PC-9 (cell line): Measurements from ENCODE around the gene MAGEB2. TPM values are rescaled to one million over a fixed set of nuclear protein-coding genes. Genes with fewer than 3 reads are reported as not detected.

Experiments used
- BruUV-seq: library from RNA; stranded (reverse); fragments of 400-500 nt; replicated peaks from 2 replicates; lab custom pipeline; 2021; lab: Mats Ljungman, UMichigan
- CTCF ChIA-PET: fragments of 300-600 bp; sonication (Branson Sonifier 250); formaldehyde crosslinking; loops from one replicate; lab custom pipeline; 2022; ENCODE audit warnings: antibody characterized with exemption; lab: Charles Lee
- POLR2A ChIA-PET: fragments of 300-600 bp; sonication (Branson Sonifier 250); formaldehyde crosslinking; loops from one replicate; lab custom pipeline; 2022; ENCODE audit warnings: antibody characterized with exemption; ENCODE audit not compliant: unreplicated experiment; lab: Charles Lee
- DNase-seq, 2 experiments: peaks; one replicate each; pipeline versions ENCODE4 v3.0.0 to v3.0.0-alpha.2; 2015 to 2022; ENCODE audit warnings: mixed read lengths in 1 of 2
- H2AFZ ChIP-seq: fragments of 200-600 bp; sonication (generic); 2 replicates; pipeline ENCODE4 v1.8.1; 2017; ENCODE audit warnings: antibody characterized with exemption
- H3F3A ChIP-seq: fragments of 200-600 bp; sonication (generic); 2 replicates; pipeline ENCODE4 v1.8.1; 2017; ENCODE audit warnings: antibody characterized with exemption, mild to moderate bottlenecking, low read depth; ENCODE audit not compliant: insufficient read depth
- H3K27ac ChIP-seq: fragments of 200-600 bp; sonication (generic); 2 replicates; pipeline ENCODE4 v1.6.1; 2016; ENCODE audit warnings: mixed run types
- H3K27me3 ChIP-seq: fragments of 200-600 bp; sonication (generic); 2 replicates; pipeline ENCODE4 v1.6.1; 2016; ENCODE audit warnings: low read depth, mixed run types; ENCODE audit not compliant: insufficient read depth
- H3K36me3 ChIP-seq: fragments of 200-600 bp; sonication (generic); 2 replicates; pipeline ENCODE4 v1.6.1; 2016; ENCODE audit warnings: low read depth, mixed run types
- H3K4me1 ChIP-seq: fragments of 200-600 bp; sonication (generic); replicated peaks from 2 replicates; pipeline ENCODE4 v1.6.1; 2016; ENCODE audit warnings: mixed run types; ENCODE audit not compliant: insufficient read depth
- H3K4me2 ChIP-seq: fragments of 200-600 bp; sonication (generic); 2 replicates; pipeline ENCODE4 v1.6.1; 2017; ENCODE audit warnings: mixed run types
- H3K4me3 ChIP-seq: fragments of 200-600 bp; sonication (generic); 2 replicates; pipeline ENCODE4 v1.6.1; 2016; ENCODE audit warnings: mixed run types
- H3K79me2 ChIP-seq: fragments of 200-600 bp; sonication (generic); 2 replicates; pipeline ENCODE4 v1.6.1; 2017; ENCODE audit warnings: low read depth, mixed run types
- H3K9me2 ChIP-seq: fragments of 200-600 bp; sonication (generic); 2 replicates; pipeline ENCODE4 v1.8.1; 2017; ENCODE audit warnings: mild to moderate bottlenecking; ENCODE audit not compliant: insufficient read depth
- H3K9me3 ChIP-seq: fragments of 200-600 bp; sonication (generic); 2 replicates; pipeline ENCODE4 v1.8.1; 2016; ENCODE audit warnings: low read depth; ENCODE audit not compliant: insufficient read depth
- H4K20me1 ChIP-seq: fragments of 200-600 bp; sonication (generic); 2 replicates; pipeline ENCODE4 v1.8.1; 2017; ENCODE audit not compliant: insufficient read depth
- EZH2 ChIP-seq: fragments of 200-600 bp; sonication (generic); IDR thresholded peaks from 2 replicates; pipeline ENCODE4 v1.8.0; 2017; ENCODE audit warnings: antibody characterized with exemption, low read depth
- intact Hi-C: fragments of 100-400 bp; cut with micrococcal nuclease; formaldehyde crosslinking; loops from one replicate; pipeline ENCODE4 v1.10.0; 2022; ENCODE audit not compliant: unreplicated experiment
- total RNA-seq: library from RNA; stranded (reverse); gene quantifications from 2 replicates; pipeline ENCODE4 v1.2.3, GENCODE V29; 2021
- TF ChIP-seq, protein P1 (sequence below): fragments of 200-600 bp; sonication (generic); conservative IDR thresholded peaks from 2 replicates; pipeline ENCODE4 v1.6.1; 2017; ENCODE audit warnings: mixed run types, antibody characterized with exemption, mild to moderate bottlenecking, moderate library complexity

MAGEB2 gene
- total RNA-seq, 1 experiment from 2014 or later: not detected

- H3K27me3 ChIP-seq: no peaks in the 10 kb centered on the region
- TF ChIP-seq, protein P1, sequence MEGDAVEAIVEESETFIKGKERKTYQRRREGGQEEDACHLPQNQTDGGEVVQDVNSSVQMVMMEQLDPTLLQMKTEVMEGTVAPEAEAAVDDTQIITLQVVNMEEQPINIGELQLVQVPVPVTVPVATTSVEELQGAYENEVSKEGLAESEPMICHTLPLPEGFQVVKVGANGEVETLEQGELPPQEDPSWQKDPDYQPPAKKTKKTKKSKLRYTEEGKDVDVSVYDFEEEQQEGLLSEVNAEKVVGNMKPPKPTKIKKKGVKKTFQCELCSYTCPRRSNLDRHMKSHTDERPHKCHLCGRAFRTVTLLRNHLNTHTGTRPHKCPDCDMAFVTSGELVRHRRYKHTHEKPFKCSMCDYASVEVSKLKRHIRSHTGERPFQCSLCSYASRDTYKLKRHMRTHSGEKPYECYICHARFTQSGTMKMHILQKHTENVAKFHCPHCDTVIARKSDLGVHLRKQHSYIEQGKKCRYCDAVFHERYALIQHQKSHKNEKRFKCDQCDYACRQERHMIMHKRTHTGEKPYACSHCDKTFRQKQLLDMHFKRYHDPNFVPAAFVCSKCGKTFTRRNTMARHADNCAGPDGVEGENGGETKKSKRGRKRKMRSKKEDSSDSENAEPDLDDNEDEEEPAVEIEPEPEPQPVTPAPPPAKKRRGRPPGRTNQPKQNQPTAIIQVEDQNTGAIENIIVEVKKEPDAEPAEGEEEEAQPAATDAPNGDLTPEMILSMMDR: no peak
- TF ChIP-seq EZH2: no peak
- H3K4me1 ChIP-seq: no peaks in the 10 kb centered on the region
- H3K4me3 ChIP-seq: no peak overlapping the region
- H3K36me3 ChIP-seq: no peaks in the 10 kb centered on the region
- intact Hi-C loops: no loop called here
- H4K20me1 ChIP-seq: no peaks in the 10 kb centered on the region
- no peak overlapping the region for H2AFZ ChIP-seq
- no peak for DNase-seq
- H3K79me2 ChIP-seq: no peaks in the 10 kb centered on the region
- no peak overlapping the region for H3K27ac ChIP-seq
- no peaks in the 10 kb centered on the region for H3K9me3 ChIP-seq
- BruUV-seq: no TSS peak
- no peaks in the 10 kb centered on the region for H3F3A ChIP-seq
- ChIA-PET CTCF (no interaction called here), POLR2A (no interaction called here)
- no peaks in the 10 kb centered on the region for H3K9me2 ChIP-seq
- no peak overlapping the region for H3K4me2 ChIP-seq
Measured at GRCh38 chrX:30248854-30249253, 33.5 kb downstream of the MAGEB2 start.

GRCh38 chrX:30253257-30253656, 37.9 kb downstream of the MAGEB2 start:
- DNase-seq: no peak
- Histone ChIP-seq H3K9me3 (no peaks in the 10 kb centered on the region), H3F3A (no peaks in the 10 kb centered on the region), H3K79me2 (no peaks in the 10 kb centered on the region), H3K4me3 (no peak overlapping the region), H3K4me1 (no peaks in the 10 kb centered on the region), H2AFZ (no peak overlapping the region), H3K27me3 (no peaks in the 10 kb centered on the region), H3K9me2 (no peaks in the 10 kb centered on the region), H3K36me3 (no peaks in the 10 kb centered on the region), H3K4me2 (no peak overlapping the region), H3K27ac (no peak overlapping the region), H4K20me1 (no peaks in the 10 kb centered on the region)
- intact Hi-C loops: no loop called here
- TF ChIP-seq EZH2: no peak
- TF ChIP-seq, protein P1: no peak
- no TSS peak for BruUV-seq
- ChIA-PET CTCF (no interaction called here), POLR2A (no interaction called here)

- no peaks in the 10 kb centered on the region for H4K20me1 ChIP-seq
- no TSS peak for BruUV-seq
- H3K4me3 ChIP-seq: no peak overlapping the region
- no peak for DNase-seq
- no peak for TF ChIP-seq EZH2
- TF ChIP-seq, protein P1: no peak
- H3K79me2 ChIP-seq: no peaks in the 10 kb centered on the region
- H3K4me2 ChIP-seq: no peak overlapping the region
- H3K27ac ChIP-seq: no peak overlapping the region
- H2AFZ ChIP-seq: no peak overlapping the region
- ChIA-PET POLR2A (no interaction called here), CTCF (no interaction called here)
- H3K36me3 ChIP-seq: no peaks in the 10 kb centered on the region
- intact Hi-C loops: no loop called here
- H3K9me3 ChIP-seq: no peaks in the 10 kb centered on the region
- H3F3A ChIP-seq: no peaks in the 10 kb centered on the region
- no peaks in the 10 kb centered on the region for H3K27me3 ChIP-seq
- no peaks in the 10 kb centered on the region for H3K9me2 ChIP-seq
- H3K4me1 ChIP-seq: no peaks in the 10 kb centered on the region
Measured at GRCh38 chrX:30259927-30260326, 44.6 kb downstream of the MAGEB2 start.
